ENCODE results near the gene NIPAL3.

DNA sequence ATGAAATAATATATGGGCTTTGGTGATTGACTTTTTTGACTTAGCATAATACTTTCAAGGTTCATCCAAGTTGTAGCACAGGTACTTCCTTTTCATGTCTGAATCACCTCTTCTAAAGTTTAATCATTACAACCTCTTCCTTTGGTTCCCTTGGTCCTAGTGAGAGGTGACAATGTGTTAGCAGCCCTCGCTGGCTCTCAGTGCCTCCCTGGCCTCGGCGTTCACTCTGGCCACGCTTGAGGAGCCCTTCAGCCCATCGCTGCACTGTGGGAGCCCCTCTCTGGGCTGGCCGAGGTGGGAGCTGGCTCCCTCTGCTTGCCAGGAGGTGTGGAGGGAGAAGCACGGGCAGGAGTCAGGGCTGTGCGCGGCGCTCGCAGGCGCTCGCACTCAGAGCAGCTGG lies 74.1 kb downstream of the NIPAL3 start:
- TF ChIP-seq POLR2A (IDR thresholded peaks at IDR 0.05) (no peak), POLR2AphosphoS5 (IDR thresholded peaks at IDR 0.05) (no peak), EP300 (IDR thresholded peaks at IDR 0.05) (no peak)
- TF ChIP-seq, protein P1, sequence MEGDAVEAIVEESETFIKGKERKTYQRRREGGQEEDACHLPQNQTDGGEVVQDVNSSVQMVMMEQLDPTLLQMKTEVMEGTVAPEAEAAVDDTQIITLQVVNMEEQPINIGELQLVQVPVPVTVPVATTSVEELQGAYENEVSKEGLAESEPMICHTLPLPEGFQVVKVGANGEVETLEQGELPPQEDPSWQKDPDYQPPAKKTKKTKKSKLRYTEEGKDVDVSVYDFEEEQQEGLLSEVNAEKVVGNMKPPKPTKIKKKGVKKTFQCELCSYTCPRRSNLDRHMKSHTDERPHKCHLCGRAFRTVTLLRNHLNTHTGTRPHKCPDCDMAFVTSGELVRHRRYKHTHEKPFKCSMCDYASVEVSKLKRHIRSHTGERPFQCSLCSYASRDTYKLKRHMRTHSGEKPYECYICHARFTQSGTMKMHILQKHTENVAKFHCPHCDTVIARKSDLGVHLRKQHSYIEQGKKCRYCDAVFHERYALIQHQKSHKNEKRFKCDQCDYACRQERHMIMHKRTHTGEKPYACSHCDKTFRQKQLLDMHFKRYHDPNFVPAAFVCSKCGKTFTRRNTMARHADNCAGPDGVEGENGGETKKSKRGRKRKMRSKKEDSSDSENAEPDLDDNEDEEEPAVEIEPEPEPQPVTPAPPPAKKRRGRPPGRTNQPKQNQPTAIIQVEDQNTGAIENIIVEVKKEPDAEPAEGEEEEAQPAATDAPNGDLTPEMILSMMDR (IDR thresholded peaks at IDR 0.05), result no peak
